RWPE2 (cell line): Measurements from ENCODE around the gene GPR155.
"Not testable (repeated sequence)": the region's sequence is repeated elsewhere in the genome, so short reads cannot be mapped to it uniquely, and the experiment has no call there.

Source experiments
- ATAC-seq: fragments of 200-7000 bp; cut with Tn5 transposase; 3 replicates; pipeline ENCODE4 v1.9.1; 2021; ENCODE audit warnings: low read depth
- DNase-seq: peaks from one replicate; pipeline ENCODE4 v3.0.0-alpha.2; 2020; ENCODE audit warnings: low spot score
- H3K27ac ChIP-seq: fragments of 450-650 bp; 2 replicates; pipeline ENCODE4 v1.5.1; 2017; ENCODE audit warnings: mild to moderate bottlenecking; ENCODE audit not compliant: poor library complexity, severe bottlenecking
- H3K27me3 ChIP-seq: fragments of 250-450 bp; sonication (Bioruptor Pico); 2 replicates; pipeline ENCODE4 v1.5.1; 2021; ENCODE audit warnings: mild to moderate bottlenecking, moderate library complexity; ENCODE audit not compliant: insufficient read depth, poor library complexity, severe bottlenecking
- H3K36me3 ChIP-seq: fragments of 250-450 bp; sonication (Bioruptor Pico); 2 replicates; pipeline ENCODE4 v1.5.1; 2020; ENCODE audit warnings: low read depth, mild to moderate bottlenecking, moderate library complexity
- H3K4me1 ChIP-seq: fragments of 250-450 bp; sonication (Bioruptor Pico); 2 replicates; pipeline ENCODE4 v1.5.1; 2021; ENCODE audit warnings: mild to moderate bottlenecking, moderate library complexity; ENCODE audit not compliant: insufficient read depth, poor library complexity, severe bottlenecking
- H3K4me3 ChIP-seq: fragments of 250-450 bp; sonication (Bioruptor Pico); 2 replicates; pipeline ENCODE4 v1.5.1; 2021; ENCODE audit warnings: mild to moderate bottlenecking, moderate library complexity; ENCODE audit not compliant: severe bottlenecking
- H3K9me3 ChIP-seq: fragments of 250-450 bp; sonication (Bioruptor Pico); 2 replicates; pipeline ENCODE4 v1.5.1; 2021; ENCODE audit warnings: mild to moderate bottlenecking, moderate library complexity; ENCODE audit not compliant: severe bottlenecking
- CTCF ChIP-seq: fragments of 450-650 bp; IDR thresholded peaks from one replicate; pipeline ENCODE4 v1.5.1; 2017; ENCODE audit warnings: mild to moderate bottlenecking, moderate library complexity; ENCODE audit not compliant: poor library complexity, severe bottlenecking

Gene GPR155

GRCh38 chr2:174397773-174398172, 89.1 kb downstream of the GPR155 start:
- DNase-seq (no peak), ATAC-seq (no peak)
- Histone ChIP-seq H3K4me1 (peaks cover 11% of the 10 kb centered on the region), H3K27me3 (no peaks in the 10 kb centered on the region), H3K27ac (no peak overlapping the region), H3K9me3 (no peaks in the 10 kb centered on the region), H3K4me3 (no peak overlapping the region), H3K36me3 (peaks cover 39% of the 10 kb centered on the region)
- no peak for TF ChIP-seq CTCF

DNA sequence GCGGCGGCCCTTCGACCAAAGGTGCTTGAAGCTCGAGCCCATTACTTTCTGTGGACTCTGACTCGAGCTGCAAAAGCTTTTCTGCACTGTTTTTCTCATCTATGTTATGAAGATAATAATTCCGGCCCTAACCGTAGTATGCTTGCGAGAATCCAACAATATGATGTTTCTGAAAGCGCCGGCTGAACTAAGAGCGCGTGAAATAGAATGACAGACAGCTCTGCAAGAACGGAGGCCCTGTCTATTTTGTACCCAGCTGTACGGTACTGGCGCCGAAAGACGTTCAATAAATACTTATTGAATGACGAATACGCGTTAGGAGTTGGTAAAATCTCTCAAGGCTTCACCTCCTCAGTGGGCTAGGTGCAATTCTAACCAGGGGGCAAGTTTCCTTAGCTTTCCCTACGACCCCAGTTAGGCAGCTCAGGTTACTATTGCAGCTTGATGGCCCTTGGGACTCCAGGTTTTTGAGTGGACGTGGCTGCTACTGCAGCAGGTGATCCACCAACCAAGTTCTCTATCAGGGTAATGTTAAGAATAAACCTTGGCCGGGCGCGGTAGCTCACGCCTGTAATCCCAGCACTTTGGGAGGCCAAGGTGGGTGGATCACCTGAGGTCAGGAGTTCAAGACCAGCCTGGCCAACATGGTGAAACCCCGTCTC, 90.7 kb downstream of the GPR155 start:
- H3K4me1 ChIP-seq, result peaks cover 11% of the 10 kb centered on the region
- peak overlapping the region; percentile 55 for H3K4me3 ChIP-seq
- no peaks in the 10 kb centered on the region for H3K9me3 ChIP-seq
- peak overlapping the region; percentile 30 for H3K27ac ChIP-seq
- no peak for DNase-seq
- peaks cover 29% of the 10 kb centered on the region for H3K36me3 ChIP-seq
- H3K27me3 ChIP-seq, result no peaks in the 10 kb centered on the region
- peak; percentile 64 for ATAC-seq
- TF ChIP-seq CTCF, result no peak

DNA sequence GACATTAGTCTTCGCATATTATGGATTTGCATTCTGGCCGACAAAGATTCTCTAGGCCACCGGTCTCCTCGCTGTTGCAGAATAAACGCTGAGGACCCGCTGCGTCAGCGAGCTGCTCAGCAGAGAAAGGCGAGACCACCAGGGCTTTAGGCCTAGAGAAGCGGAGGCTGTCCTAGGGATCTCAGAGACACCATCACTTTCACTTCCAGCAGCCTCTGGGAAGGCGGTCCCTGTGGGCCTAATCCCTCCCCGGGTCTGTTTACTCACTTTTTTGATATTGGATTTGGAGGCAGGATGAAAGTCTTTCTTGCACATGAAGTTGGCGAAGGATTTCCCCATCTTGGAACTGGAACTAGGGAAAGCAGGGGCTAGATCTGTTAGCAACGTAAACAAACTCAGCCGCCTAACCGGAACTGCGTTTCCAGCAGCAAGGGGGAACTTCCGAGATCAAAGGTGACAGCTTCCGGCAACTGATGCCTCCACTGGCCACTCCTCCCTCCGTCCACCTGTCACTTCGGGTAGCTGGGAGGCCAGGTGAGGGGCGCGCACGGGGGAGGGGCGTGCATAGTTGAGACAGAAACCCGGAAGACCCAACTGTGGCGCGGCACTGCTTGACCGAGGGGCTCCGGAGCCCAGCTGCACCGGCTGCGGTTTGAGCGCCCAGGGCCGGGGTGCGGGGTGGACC, 91.4 kb downstream of the GPR155 start, which contains the start of gene SCRN3:
TSS of gene SCRN3 (plus strand) at position 447 of the 685 bp plus-strand sequence. CDS start 2,554 bp downstream, outside the sequence.
- no peak for TF ChIP-seq CTCF
- Histone ChIP-seq H3K27ac (peak within 1 kb of the TSS; percentile 30), H3K27me3 (no peaks in the 10 kb centered on the region), H3K4me3 (peak within 1 kb of the TSS; percentile 55), H3K9me3 (no peaks in the 10 kb centered on the region), H3K4me1 (peaks cover 11% of the 10 kb centered on the region), H3K36me3 (peaks cover 27% of the 10 kb centered on the region)
- ATAC-seq (peak; percentile 88), DNase-seq (peak; percentile 74)

DNA sequence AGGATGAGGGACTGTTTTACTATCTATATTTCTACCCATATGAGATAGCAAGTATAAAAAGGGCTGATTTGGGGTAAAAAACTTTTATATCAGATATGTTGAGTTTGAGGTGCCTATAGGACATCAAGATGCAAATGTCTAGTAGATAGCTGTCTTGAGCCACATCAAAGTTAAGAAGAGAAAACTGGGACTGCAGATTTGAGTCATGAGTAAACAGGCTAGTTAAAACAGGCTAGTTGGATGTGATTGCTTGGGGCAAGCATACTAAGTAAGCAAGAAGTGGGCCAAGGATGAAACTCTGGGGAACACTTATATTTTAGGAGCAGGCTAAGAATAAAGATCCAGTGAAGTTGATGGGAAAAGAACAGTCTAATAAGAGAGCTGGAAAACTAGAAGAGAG, 94.1 kb downstream of the GPR155 start:
- peaks cover 19% of the 10 kb centered on the region for H3K36me3 ChIP-seq
- no peak overlapping the region for H3K4me3 ChIP-seq
- no peaks in the 10 kb centered on the region for H3K27me3 ChIP-seq
- peaks cover 11% of the 10 kb centered on the region for H3K4me1 ChIP-seq
- no peak for ATAC-seq
- DNase-seq, result no peak
- no peaks in the 10 kb centered on the region for H3K9me3 ChIP-seq
- no peak for TF ChIP-seq CTCF
- H3K27ac ChIP-seq, result no peak overlapping the region

GRCh38 chr2:174390303-174390702, 96.5 kb downstream of the GPR155 start:
- DNase-seq, H3K27ac ChIP-seq, H3K27me3 ChIP-seq, ATAC-seq, H3K9me3 ChIP-seq, H3K4me3 ChIP-seq: not testable (repeated sequence)
- Histone ChIP-seq H3K4me1 (peaks cover 11% of the 10 kb centered on the region), H3K36me3 (peaks cover 32% of the 10 kb centered on the region)
